ENCODE measurements around the gene ADRB2. TPM values are rescaled to one million over a fixed set of nuclear protein-coding genes. Genes with fewer than 3 reads are reported as not detected.

The ADRB2 gene
- total RNA-seq, 2 donors from 2014 or later = 3.8 to 4.4 TPM

DNA sequence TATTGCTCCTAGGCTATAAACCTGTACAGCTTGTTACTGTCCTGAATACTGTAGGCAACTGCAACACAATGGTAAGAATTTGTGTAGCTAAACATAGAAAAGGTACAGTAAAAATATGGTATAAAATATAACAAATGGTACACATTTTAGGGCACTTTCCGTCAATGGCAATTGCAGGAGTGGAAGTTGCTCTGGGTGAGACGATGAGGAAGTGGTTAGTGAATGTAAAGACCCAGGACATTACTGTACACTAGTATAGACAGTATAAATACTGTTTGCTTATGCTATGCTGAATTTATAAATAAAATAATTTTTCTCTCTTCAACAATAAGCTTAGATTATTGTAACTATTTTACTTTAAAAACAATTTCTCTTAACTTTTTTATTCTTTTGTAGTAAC, 15.6 kb upstream of the ADRB2 start:
- Mint-ChIP-seq H3K4me3 (peak overlapping the region; percentile 86), H3K9me3 (no peaks in the 10 kb centered on the region), H3K36me3 (no peaks in the 10 kb centered on the region), H3K4me1 (ENCODE audit: low read depth in 2 of 2) (peaks cover 36 to 48% of the 10 kb centered on the region in 2 donors), H3K27me3 (no peaks in the 10 kb centered on the region), H3K27ac (peak overlapping the region; percentile 74 to 94)
- no peak for DNase-seq (ENCODE audit: low spot score)
- ATAC-seq = no peak

DNA sequence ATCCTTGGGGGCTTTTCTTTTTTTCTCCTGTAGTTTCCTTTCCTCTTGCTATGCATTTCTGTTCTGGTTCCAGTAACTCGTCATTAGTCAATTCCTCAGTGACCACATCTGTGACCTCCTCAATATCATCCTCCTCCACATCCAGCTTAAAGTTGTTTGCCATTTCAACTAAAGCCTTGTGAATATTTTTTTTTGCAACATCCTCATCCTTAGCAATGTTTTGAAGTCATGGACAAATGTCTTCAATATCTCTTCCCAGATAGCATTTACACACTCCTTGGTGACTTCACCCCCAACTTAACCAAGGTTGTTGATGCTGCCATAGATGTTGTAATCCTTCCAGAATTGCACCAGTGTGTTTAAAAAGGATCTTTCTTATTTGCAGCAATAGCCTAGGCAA, 14.7 kb upstream of the ADRB2 start:
- DNase-seq (ENCODE audit: low spot score) = no peak
- no peaks in the 10 kb centered on the region for H3K36me3 Mint-ChIP-seq
- H3K9me3 Mint-ChIP-seq = no peaks in the 10 kb centered on the region
- H3K27ac Mint-ChIP-seq = peak overlapping the region in 1 of 2 donors; percentile 2
- no peaks in the 10 kb centered on the region for H3K27me3 Mint-ChIP-seq
- peaks cover 32 to 41% of the 10 kb centered on the region in 2 donors for H3K4me1 Mint-ChIP-seq (ENCODE audit: low read depth in 2 of 2)
- ATAC-seq = no peak
- H3K4me3 Mint-ChIP-seq = peak overlapping the region; percentile 4

DNA sequence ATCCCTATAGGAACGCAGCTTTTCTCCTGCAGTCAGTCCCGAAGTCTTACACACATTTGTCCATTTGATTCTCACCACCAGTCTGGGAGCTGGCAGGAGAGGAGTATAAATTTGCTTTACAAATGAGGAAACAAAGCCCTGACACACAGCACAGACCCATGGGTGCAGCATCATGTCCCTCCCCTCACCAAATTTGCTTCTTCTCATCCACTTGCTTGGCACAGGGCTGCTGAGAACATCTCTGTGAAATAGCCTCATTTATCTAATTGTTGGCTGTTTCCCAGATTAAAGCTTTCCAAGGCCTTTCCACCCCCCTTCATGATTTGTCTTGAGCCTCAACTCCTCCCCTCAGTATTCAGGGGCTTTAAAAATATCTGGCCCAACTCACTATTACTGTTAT, 11.3 kb upstream of the ADRB2 start:
- no peak for ATAC-seq
- no peaks in the 10 kb centered on the region for H3K36me3 Mint-ChIP-seq
- DNase-seq (ENCODE audit: low spot score) = no peak
- no peak overlapping the region for H3K4me3 Mint-ChIP-seq
- H3K4me1 Mint-ChIP-seq (ENCODE audit: low read depth in 2 of 2) = peaks cover 16 to 19% of the 10 kb centered on the region in 2 donors
- peaks cover 0 to 2% of the 10 kb centered on the region in 2 donors for H3K27me3 Mint-ChIP-seq
- no peaks in the 10 kb centered on the region for H3K9me3 Mint-ChIP-seq
- H3K27ac Mint-ChIP-seq = no peak overlapping the region

DNA sequence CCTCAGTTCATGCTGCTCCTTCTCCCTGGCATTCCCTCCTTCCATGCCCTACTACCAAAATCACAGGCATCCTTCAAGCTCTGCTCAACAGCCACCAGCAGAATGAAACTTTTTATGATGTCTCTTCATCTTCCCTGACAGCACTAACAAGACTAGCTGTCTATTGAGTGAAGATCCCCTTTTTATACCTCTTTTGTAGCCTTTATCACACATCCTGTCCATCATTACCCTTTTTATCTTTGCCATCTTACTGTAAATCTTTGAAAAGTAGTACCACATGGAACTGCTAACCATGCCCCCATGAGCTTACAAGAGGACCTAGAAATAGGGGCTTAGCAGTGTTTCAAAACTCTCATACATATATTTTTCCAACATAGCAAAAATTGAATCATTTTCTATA, 10.8 kb upstream of the ADRB2 start:
- H3K36me3 Mint-ChIP-seq = no peaks in the 10 kb centered on the region
- H3K9me3 Mint-ChIP-seq = no peaks in the 10 kb centered on the region
- no peak for ATAC-seq
- H3K27me3 Mint-ChIP-seq = peaks cover 0 to 2% of the 10 kb centered on the region in 2 donors
- H3K27ac Mint-ChIP-seq = no peak overlapping the region
- no peak for DNase-seq (ENCODE audit: low spot score)
- no peak overlapping the region for H3K4me3 Mint-ChIP-seq
- H3K4me1 Mint-ChIP-seq (ENCODE audit: low read depth in 2 of 2) = peaks cover 13 to 16% of the 10 kb centered on the region in 2 donors

DNA sequence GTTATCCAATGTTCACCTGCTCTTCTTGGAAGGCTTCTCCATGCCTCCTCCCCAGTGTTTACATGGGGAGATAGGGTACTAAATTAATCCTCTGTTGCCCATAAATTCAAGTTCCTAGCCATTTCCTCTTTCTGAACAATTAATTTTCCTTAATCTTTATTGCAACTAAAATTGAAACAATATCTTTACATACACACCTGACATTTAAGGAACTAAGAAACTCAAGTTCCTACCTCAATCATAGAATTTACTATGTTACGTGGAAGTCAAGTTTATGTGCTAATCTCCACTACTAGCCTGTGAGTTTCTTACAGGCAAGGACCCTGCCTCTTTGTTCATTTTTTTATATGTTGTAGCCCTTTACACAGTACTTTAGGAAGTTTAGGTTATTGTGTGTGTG, 10.1 kb upstream of the ADRB2 start:
- peaks cover 13 to 14% of the 10 kb centered on the region in 2 donors for H3K4me1 Mint-ChIP-seq (ENCODE audit: low read depth in 2 of 2)
- no peak overlapping the region for H3K27ac Mint-ChIP-seq
- DNase-seq (ENCODE audit: low spot score) (no peak), ATAC-seq (no peak)
- no peaks in the 10 kb centered on the region for H3K36me3 Mint-ChIP-seq
- peaks cover 0 to 2% of the 10 kb centered on the region in 2 donors for H3K27me3 Mint-ChIP-seq
- no peaks in the 10 kb centered on the region for H3K9me3 Mint-ChIP-seq
- no peak overlapping the region for H3K4me3 Mint-ChIP-seq

DNA sequence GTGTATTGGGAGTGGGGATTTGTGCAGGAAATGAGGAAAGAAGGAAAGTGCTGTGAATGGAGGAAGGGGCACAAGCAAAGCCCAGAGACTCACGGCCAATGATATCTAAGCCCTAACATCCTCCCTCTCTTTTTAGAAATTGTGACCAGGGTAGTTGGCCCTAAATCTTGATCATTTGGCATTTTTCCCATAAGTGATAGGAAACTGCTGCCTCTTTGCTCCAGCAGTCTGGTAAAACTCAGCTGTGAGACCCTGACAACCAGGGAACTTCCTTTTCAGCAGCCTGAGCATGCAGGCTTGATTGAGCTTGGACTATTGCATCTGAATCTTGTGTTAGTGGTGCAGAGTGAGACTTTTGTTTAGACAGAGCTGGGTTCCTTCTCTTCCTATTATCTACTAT, 9.6 kb upstream of the ADRB2 start:
- no peak for ATAC-seq

DNA sequence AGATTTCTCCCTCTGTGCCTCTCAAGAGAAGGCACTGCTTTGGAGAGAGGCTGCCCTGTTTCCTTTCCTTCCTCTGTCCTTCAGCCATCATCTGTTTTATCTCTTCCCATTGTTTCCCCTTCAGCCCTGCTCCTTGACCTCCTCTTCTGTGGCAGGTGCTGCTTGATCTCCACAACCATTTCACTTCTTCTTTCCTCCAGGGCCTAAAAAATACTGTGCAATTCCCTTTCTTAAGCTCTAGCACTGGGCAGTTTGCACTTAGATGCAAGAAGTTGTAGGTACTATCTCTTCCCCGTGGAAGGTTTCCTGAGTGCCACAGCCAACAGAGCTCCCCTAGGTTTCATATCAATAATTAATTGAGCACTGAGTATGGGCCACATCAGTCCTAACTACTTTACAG, 8.8 kb upstream of the ADRB2 start:
- H3K4me3 Mint-ChIP-seq = no peak overlapping the region
- H3K4me1 Mint-ChIP-seq (ENCODE audit: low read depth in 2 of 2) = peaks cover 5 to 6% of the 10 kb centered on the region in 2 donors
- peaks cover 0 to 2% of the 10 kb centered on the region in 2 donors for H3K27me3 Mint-ChIP-seq
- H3K9me3 Mint-ChIP-seq = no peaks in the 10 kb centered on the region
- H3K27ac Mint-ChIP-seq = no peak overlapping the region
- no peak for ATAC-seq
- DNase-seq (ENCODE audit: low spot score) = no peak
- no peaks in the 10 kb centered on the region for H3K36me3 Mint-ChIP-seq

More for the DNA sequence above, 9.6 kb upstream of the ADRB2 start:
- Mint-ChIP-seq H3K36me3 (no peaks in the 10 kb centered on the region), H3K27me3 (peaks cover 0 to 2% of the 10 kb centered on the region in 2 donors), H3K27ac (no peak overlapping the region), H3K4me3 (no peak overlapping the region), H3K9me3 (no peaks in the 10 kb centered on the region), H3K4me1 (ENCODE audit: low read depth in 2 of 2) (peaks cover 9 to 10% of the 10 kb centered on the region in 2 donors)
- no peak for DNase-seq (ENCODE audit: low spot score)

DNA sequence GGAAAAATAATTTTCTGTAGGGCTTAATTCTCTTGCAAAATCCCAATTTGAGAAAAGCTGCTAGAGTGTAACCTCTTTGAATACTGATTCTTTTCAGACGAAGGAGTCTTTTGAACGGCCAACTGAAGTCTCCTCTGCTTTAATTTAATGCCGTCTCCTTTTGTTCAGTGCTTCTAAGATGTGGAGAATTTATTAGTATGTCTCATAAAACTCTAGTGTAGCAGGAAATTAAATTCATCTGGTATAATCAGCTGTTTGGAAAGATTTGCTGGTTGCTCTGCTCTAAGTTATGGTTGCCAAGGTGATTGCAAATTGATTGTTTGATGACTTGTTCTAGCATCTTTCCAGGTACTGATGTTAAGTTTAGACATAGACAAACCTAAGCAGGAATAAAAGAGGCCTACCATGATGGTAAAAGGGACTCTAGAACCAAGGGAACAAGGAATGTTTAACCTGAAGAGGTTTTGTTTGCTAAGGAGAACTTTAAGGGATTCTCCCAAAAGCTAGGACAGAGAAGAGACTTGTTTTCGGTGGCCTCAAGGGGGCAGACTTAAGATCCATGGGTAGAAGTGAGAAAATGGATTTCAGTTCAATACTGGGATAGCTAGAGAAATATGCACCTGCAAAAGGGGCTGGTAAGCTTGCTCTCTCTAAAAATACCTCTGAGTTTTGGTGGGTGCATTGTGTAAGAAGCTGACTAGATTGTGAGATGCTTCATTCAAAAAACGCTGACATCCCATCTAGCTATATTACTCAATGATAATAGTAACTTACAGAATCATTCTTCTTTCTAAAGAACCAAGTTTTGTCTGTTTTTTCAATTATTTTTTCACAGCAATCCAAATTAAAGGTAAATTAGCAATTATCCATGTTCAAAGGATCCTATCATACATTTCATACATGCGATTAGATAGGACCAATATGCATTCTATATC, 5.7 kb upstream of the ADRB2 start:
- ATAC-seq (peak in 1 of 2 donors; percentile 72), DNase-seq (ENCODE audit: low spot score) (no peak)
- H3K36me3 Mint-ChIP-seq = no peaks in the 10 kb centered on the region
- H3K27ac Mint-ChIP-seq = peak overlapping the region in 1 of 2 donors; percentile 30
- H3K4me1 Mint-ChIP-seq (ENCODE audit: low read depth in 2 of 2) = peaks cover 10 to 12% of the 10 kb centered on the region in 2 donors
- H3K27me3 Mint-ChIP-seq = peaks cover 0 to 2% of the 10 kb centered on the region in 2 donors
- H3K9me3 Mint-ChIP-seq = no peaks in the 10 kb centered on the region
- H3K4me3 Mint-ChIP-seq = no peak overlapping the region

DNA sequence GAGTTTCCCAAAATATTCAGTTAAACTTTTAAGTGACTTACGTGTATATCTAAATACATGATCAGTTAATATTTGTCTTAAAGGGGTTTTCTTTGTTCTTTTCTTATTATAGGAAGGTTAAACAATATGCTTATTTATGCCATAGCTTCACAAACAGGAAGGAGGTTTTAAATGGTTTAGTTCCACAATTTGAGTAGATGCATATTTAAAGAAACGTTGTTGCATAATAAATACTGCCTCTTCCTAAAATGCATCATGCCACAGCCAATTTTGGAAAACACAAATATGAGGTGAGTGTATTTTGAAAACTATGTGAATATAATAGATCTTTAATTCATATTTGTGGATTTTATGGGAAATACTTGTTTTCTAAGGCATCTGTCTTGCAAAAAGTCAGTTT, 2.5 kb upstream of the ADRB2 start:
- no peak for ATAC-seq
- no peak overlapping the region for H3K27ac Mint-ChIP-seq
- peaks cover 32 to 34% of the 10 kb centered on the region in 2 donors for H3K4me1 Mint-ChIP-seq (ENCODE audit: low read depth in 2 of 2)
- H3K36me3 Mint-ChIP-seq = no peaks in the 10 kb centered on the region
- no peaks in the 10 kb centered on the region for H3K9me3 Mint-ChIP-seq
- no peak overlapping the region for H3K4me3 Mint-ChIP-seq
- DNase-seq (ENCODE audit: low spot score) = no peak
- no peaks in the 10 kb centered on the region for H3K27me3 Mint-ChIP-seq

DNA sequence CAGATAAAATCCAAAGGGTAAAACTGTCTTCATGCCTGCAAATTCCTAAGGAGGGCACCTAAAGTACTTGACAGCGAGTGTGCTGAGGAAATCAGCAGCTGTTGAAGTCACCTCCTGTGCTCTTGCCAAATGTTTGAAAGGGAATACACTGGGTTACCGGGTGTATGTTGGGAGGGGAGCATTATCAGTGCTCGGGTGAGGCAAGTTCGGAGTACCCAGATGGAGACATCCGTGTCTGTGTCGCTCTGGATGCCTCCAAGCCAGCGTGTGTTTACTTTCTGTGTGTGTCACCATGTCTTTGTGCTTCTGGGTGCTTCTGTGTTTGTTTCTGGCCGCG, 727 bp upstream of the ADRB2 start:
- no peaks in the 10 kb centered on the region for H3K9me3 Mint-ChIP-seq
- peak overlapping the region; percentile 75 for H3K27ac Mint-ChIP-seq
- DNase-seq (ENCODE audit: low spot score) (no peak), ATAC-seq (peak in 1 of 2 donors; percentile 2)
- H3K4me3 Mint-ChIP-seq = peak overlapping the region; percentile 91
- H3K4me1 Mint-ChIP-seq (ENCODE audit: low read depth in 2 of 2) = peaks cover 46 to 49% of the 10 kb centered on the region in 2 donors
- no peaks in the 10 kb centered on the region for H3K36me3 Mint-ChIP-seq
- no peaks in the 10 kb centered on the region for H3K27me3 Mint-ChIP-seq

DNA sequence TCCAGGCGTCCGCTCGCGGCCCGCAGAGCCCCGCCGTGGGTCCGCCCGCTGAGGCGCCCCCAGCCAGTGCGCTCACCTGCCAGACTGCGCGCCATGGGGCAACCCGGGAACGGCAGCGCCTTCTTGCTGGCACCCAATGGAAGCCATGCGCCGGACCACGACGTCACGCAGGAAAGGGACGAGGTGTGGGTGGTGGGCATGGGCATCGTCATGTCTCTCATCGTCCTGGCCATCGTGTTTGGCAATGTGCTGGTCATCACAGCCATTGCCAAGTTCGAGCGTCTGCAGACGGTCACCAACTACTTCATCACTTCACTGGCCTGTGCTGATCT, 294 bp downstream of the ADRB2 start:
- DNase-seq (ENCODE audit: low spot score) (no peak), ATAC-seq (peak in 1 of 2 donors; percentile 1)
- Mint-ChIP-seq H3K4me1 (ENCODE audit: low read depth in 2 of 2) (peaks cover 53 to 58% of the 10 kb centered on the region in 2 donors), H3K27ac (peak overlapping the region; percentile 75 to 93), H3K4me3 (peak overlapping the region; percentile 91), H3K9me3 (no peaks in the 10 kb centered on the region), H3K27me3 (no peaks in the 10 kb centered on the region), H3K36me3 (no peaks in the 10 kb centered on the region)

DNA sequence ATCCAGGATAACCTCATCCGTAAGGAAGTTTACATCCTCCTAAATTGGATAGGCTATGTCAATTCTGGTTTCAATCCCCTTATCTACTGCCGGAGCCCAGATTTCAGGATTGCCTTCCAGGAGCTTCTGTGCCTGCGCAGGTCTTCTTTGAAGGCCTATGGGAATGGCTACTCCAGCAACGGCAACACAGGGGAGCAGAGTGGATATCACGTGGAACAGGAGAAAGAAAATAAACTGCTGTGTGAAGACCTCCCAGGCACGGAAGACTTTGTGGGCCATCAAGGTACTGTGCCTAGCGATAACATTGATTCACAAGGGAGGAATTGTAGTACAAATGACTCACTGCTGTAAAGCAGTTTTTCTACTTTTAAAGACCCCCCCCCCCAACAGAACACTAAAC, 1.3 kb downstream of the ADRB2 start:
- no peaks in the 10 kb centered on the region for H3K9me3 Mint-ChIP-seq
- H3K36me3 Mint-ChIP-seq = no peaks in the 10 kb centered on the region
- DNase-seq (ENCODE audit: low spot score) = no peak
- peak overlapping the region; percentile 75 to 93 for H3K27ac Mint-ChIP-seq
- peaks cover 64 to 68% of the 10 kb centered on the region in 2 donors for H3K4me1 Mint-ChIP-seq (ENCODE audit: low read depth in 2 of 2)
- ATAC-seq = no peak
- peak overlapping the region; percentile 91 for H3K4me3 Mint-ChIP-seq
- H3K27me3 Mint-ChIP-seq = no peaks in the 10 kb centered on the region

DNA sequence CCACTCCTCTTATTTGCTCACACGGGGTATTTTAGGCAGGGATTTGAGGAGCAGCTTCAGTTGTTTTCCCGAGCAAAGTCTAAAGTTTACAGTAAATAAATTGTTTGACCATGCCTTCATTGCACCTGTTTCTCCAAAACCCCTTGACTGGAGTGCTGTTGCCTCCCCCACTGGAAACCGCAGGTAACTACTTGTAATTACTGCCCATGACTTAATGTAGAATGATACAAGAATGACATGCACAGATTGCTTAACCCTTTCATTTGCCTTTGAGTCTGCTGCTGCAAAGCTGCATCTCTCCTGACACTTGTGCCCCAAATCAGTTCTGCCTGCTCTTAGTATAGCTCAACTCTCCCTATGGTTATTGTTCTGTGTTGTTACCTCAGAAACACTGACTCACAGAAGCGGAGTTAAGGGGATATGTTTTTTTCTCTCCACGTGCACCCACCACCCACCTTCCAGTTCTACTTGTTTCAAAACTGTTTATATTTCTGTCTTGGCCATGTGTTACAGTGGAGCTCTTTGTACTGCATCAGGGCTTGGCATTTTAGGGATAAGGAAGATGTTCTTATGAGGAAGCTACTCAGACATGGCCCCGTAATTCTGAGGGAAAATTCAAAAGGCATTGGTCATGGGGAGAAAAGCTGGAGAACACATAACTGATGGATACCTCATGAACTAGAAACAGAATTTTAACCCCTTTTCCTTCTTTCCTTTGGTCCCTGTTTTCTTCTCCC, 2.3 kb downstream of the ADRB2 start:
- H3K9me3 Mint-ChIP-seq = no peaks in the 10 kb centered on the region
- peak overlapping the region; percentile 75 to 93 for H3K27ac Mint-ChIP-seq
- DNase-seq (ENCODE audit: low spot score) (no peak), ATAC-seq (no peak)
- no peaks in the 10 kb centered on the region for H3K27me3 Mint-ChIP-seq
- H3K4me3 Mint-ChIP-seq = peak overlapping the region; percentile 91
- H3K36me3 Mint-ChIP-seq = no peaks in the 10 kb centered on the region
- peaks cover 70 to 75% of the 10 kb centered on the region in 2 donors for H3K4me1 Mint-ChIP-seq (ENCODE audit: low read depth in 2 of 2)

DNA sequence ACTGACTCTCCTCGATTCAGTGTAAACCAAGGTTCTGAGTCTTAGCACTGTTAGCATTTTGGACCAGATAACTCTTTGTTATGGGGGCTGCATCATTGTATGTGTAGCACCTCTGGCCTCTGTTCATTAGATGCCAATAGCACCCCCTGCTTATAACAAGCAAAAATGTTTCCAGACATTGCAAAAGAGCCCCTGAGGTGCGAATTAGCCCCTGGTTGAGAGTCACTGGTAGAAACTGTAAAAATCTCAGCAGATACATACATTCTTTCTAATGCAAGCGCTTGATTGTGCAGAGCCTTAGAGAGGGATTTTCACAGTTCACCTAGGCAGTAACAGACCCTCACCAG, 2.8 kb downstream of the ADRB2 start:
- DNase-seq (ENCODE audit: low spot score) (no peak), ATAC-seq (no peak)
- H3K9me3 Mint-ChIP-seq = no peaks in the 10 kb centered on the region
- peak overlapping the region; percentile 91 for H3K4me3 Mint-ChIP-seq
- no peaks in the 10 kb centered on the region for H3K27me3 Mint-ChIP-seq
- no peaks in the 10 kb centered on the region for H3K36me3 Mint-ChIP-seq
- peaks cover 75 to 80% of the 10 kb centered on the region in 2 donors for H3K4me1 Mint-ChIP-seq (ENCODE audit: low read depth in 2 of 2)
- peak overlapping the region; percentile 75 to 93 for H3K27ac Mint-ChIP-seq

Measured in natural killer cell treated with Interleukin-12 subunit alpha and Interleukin-12 subunit beta and Interleukin-15 and Interleukin-18, amount 100 ng/mL, for 72 hours (primary cell).